ENCODE data around the gene FAM20C. TPM values are rescaled to one million over a fixed set of nuclear protein-coding genes. Genes with fewer than 3 reads are reported as not detected.
A peak's percentile ranks its signal among the peaks of the same experiment; 100 is the strongest.

Gene FAM20C
- total RNA-seq, 1 donor from 2014 or later = 58.8 TPM

GRCh38 chr7:160958-161725 is 31.2 kb upstream of the FAM20C start:
- Histone ChIP-seq H3K4me1 (peaks cover 7% of the 10 kb centered on the region), H3K4me3 (no peak overlapping the region), H3K9me3 (no peaks in the 10 kb centered on the region), H3K27me3 (no peaks in the 10 kb centered on the region), H3K36me3 (no peaks in the 10 kb centered on the region), H3K27ac (no peak overlapping the region)
- TF ChIP-seq CTCF (IDR thresholded peaks at IDR 0.05) = no peak
- intact Hi-C loops (cut with DNase I) = no loop called here
- peak; percentile 45 for DNase-seq
- ATAC-seq = no peak

DNA sequence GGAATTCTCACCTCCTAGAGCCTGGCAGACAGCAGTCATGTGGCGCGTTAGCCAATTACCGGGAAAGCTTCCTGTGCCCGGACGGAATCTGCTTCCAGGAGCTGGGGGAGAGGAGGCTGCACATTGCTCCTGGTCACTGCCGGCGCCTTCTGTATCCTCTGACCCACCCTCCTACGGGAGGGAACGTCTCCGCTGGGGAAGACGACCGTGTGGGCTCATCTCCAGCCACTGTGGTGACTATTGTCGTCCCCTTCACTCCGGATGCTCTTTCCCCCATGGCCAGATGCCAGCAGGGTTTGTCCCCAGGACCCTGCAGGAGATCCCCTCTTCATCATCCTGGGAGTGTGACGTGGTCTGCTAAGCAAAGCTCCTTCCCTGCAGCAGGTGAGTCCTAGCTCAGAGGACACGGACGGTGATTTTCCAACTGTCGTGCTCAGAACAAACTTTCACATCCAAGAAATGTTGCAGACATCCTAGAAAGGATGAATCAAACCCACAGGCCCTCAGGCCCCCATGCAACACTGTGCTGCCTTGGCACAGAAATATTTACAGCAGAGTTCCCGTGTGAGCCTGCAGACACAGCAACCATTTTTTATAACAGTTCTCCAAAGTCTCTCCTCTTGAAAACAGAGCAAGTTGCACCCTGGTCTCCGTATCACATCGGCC is 29.6 kb upstream of the FAM20C start:
- Histone ChIP-seq H3K9me3 (no peaks in the 10 kb centered on the region), H3K36me3 (no peaks in the 10 kb centered on the region), H3K27me3 (no peaks in the 10 kb centered on the region), H3K27ac (no peak overlapping the region), H3K4me1 (peaks cover 14% of the 10 kb centered on the region), H3K4me3 (no peak overlapping the region)
- intact Hi-C loops (cut with DNase I) = no loop called here
- DNase-seq (peak; percentile 35), ATAC-seq (no peak)
- TF ChIP-seq CTCF (IDR thresholded peaks at IDR 0.05) = no peak

DNA sequence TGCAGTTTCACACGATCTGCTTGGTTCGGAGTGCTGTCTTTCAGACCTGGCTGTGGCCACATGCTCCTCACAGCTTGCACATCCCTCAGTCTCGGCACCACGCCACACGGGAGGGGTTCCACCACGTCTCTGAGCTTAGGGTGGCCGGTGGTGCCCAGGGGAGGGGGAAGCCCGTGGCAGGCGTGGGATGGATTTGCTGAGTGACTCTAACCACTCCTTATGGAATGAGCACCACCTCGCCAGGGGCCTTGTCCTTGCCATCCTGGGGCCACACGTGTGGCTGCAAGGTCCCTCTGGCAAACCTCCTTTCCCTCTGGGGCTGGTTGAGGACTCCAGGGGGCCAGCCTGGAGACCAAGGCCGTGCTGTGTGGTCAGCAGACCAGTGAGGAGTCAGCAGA is 29.1 kb upstream of the FAM20C start:
- no peaks in the 10 kb centered on the region for H3K9me3 ChIP-seq
- no peaks in the 10 kb centered on the region for H3K36me3 ChIP-seq
- no peaks in the 10 kb centered on the region for H3K27me3 ChIP-seq
- ATAC-seq (no peak), DNase-seq (peak; percentile 55)
- intact Hi-C loops (cut with DNase I) = no loop called here
- H3K4me1 ChIP-seq = peaks cover 14% of the 10 kb centered on the region
- H3K4me3 ChIP-seq = no peak overlapping the region
- H3K27ac ChIP-seq = no peak overlapping the region
- no peak for TF ChIP-seq CTCF (IDR thresholded peaks at IDR 0.05)

DNA sequence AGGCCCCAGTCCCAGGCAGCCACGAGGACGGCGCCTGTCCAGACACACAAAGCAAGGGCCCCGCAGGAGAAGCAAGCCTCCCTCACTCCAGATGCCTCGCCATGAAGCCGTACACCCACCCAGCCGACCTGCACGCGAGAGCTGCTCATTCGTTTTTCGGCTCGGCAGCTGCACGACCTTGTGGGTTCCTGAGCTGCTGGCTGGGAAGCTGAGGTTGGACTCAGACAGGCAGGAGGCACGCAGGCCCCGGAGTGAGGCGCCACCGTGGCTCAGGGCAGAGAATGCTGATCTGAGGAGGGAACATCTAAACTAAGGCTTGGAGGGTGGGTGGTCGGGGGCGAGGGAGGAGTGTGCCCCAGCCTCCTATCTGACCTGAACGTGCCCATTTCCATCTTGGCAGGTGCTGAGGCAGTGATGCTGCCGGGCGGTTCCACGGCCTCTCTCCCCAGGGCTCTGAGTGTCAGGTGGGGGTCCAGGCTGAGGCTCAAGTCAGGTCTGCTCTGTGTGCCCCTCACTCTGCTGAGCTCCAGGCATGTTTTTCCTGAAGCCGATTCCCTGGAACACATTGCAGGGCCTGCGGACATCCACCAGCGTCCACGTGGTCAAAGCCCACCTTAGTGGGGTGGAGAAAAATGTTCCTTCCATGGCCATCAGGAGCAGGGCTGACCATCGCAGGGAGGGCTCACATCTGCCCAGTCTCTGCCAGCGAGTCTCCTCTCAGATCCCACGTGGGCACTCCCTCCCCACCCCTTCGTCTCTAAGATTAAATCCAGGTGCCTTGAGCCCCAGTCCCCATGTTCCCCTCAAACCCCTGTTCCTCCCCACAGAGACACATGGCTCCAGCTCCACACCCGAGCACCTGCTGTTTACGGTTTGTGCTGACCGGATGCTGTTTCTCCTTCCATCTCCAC is 28.1 kb upstream of the FAM20C start:
- Histone ChIP-seq H3K4me3 (no peak overlapping the region), H3K27me3 (no peaks in the 10 kb centered on the region), H3K4me1 (peaks cover 14% of the 10 kb centered on the region), H3K36me3 (no peaks in the 10 kb centered on the region), H3K27ac (no peak overlapping the region), H3K9me3 (no peaks in the 10 kb centered on the region)
- ATAC-seq (no peak), DNase-seq (peak; percentile 57)
- no peak for TF ChIP-seq CTCF (IDR thresholded peaks at IDR 0.05)
- intact Hi-C loops (cut with DNase I) = no loop called here

DNA sequence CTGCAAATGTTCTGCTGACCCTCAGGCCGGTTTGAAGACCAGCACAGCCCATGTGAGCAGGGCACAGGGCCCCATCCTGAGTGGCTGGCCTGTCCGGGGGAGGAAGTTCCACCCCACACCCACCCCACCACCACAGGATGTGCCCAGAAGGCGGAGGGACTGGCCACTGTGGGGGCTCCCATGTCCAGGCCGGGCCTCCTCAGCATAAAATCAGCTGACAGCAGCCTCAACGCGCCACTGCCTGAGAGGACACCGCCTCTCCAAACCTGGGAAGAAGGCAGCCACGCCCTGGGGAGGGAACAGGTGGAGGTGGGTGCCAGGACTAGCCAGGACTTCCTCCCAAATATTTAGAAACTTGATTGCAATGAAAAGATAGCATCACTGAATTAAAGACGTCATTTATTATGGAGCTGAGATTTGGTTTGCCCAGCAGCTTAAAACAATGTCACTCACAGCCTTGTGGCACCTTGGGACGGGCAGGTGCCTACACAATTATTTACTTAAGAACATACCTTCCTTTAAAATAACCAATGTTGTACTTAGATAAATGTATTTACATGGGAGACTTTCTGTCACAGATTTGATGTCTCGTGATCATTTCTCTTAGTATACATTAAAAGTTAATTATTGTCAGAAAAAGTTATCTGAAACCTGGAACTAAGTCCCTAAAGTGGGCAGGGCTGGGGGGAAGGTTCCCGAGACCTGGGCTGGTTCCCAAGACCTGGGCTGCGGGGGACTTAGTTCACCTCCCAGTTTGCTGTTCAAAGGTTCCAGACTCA is 27.3 kb upstream of the FAM20C start:
- ATAC-seq (peak; percentile 10), DNase-seq (peak; percentile 66)
- H3K4me3 ChIP-seq = no peak overlapping the region
- intact Hi-C loops (cut with DNase I) = no loop called here
- H3K27ac ChIP-seq = no peak overlapping the region
- H3K36me3 ChIP-seq = no peaks in the 10 kb centered on the region
- H3K4me1 ChIP-seq = peaks cover 14% of the 10 kb centered on the region
- no peak for TF ChIP-seq CTCF (IDR thresholded peaks at IDR 0.05)
- H3K9me3 ChIP-seq = no peaks in the 10 kb centered on the region
- no peaks in the 10 kb centered on the region for H3K27me3 ChIP-seq
